Muscle of arm (tissue), 12 donors: Measurements from ENCODE around the gene TTC22. TPM values are rescaled to one million over a fixed set of nuclear protein-coding genes. Genes with fewer than 3 reads are reported as not detected.
"Not testable (repeated sequence)": the region's sequence is repeated elsewhere in the genome, so short reads cannot be mapped to it uniquely, and the experiment has no call there.

Experiments used
- DNase-seq: peaks from one replicate; pipeline ENCODE4 v3.0.0-alpha.2; 2013
- polyA plus RNA-seq, 12 donors: library from polyadenylated mRNA; unstranded; fragments of 120-200 nt; gene quantifications; one replicate each; pipeline ENCODE4 v1.2.1, GENCODE V29; 2013; ENCODE audit not compliant: insufficient read length in 12 of 12

TTC22 gene
- polyA plus RNA-seq, 12 donors = 0.08 to 5.8 (median 0.14) TPM; not detected in 3

DNA sequence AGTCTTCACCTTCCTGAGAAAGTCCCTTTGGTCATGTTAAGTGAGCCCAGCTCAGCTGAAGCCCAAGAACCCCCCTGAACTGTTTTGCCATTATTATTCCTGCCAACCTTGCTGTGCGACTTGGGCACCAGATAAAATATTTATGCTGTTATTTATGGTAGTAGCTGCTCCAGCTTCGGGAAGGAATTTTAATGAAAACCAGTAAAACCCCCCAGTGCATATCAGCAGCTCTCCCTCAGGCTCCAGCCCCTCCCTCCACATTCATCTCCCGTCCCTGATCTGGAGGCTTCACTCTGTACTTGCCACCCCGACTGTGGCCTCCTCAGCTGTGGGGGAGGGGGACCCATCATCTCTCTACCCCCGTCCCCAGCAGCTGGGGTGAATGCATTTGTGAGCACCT is 12.7 kb downstream of the TTC22 start:
- DNase-seq = no peak

DNA sequence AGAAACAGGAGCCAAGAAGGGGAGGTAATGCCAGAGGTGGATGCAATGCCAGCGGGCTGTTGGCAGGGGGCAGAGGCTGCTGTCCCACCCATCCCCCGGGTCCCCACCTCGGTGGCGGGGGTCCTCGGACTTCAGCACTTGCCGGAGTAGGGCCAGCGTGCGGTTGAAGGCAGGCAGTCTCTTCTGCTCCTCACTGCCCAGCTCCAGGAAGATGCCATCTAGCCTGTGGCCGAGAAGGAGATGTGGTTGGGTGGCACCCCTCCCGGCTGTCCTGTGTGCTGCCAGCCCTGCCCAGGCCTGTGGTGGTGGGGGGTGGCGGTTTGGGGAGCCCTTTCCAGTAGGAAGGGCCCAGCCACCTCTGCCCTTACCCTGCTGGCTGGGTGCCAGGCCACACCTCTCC is 13.5 kb downstream of the TTC22 start:
- DNase-seq = no peak

DNA sequence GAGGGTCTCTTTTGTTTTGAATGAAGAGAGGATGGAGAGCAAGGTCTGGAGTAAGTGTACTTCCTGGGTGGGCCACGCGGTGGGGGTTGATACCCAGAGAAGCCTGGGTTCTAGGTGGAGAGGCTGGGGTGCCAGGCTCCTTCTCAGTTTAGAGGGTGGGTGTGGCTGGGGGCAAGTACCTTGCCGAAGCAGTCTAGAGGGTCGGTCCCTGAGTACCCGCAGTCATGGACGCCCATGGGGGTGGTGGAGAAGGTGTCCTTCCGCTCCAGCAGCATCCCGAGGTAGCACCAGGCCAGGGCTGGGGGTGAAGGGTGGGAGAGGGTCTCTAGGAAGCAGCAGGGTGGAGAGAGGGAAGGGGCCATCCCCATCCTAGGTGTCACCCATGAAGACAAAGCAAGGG is 14.3 kb downstream of the TTC22 start:
- DNase-seq = no peak

DNA sequence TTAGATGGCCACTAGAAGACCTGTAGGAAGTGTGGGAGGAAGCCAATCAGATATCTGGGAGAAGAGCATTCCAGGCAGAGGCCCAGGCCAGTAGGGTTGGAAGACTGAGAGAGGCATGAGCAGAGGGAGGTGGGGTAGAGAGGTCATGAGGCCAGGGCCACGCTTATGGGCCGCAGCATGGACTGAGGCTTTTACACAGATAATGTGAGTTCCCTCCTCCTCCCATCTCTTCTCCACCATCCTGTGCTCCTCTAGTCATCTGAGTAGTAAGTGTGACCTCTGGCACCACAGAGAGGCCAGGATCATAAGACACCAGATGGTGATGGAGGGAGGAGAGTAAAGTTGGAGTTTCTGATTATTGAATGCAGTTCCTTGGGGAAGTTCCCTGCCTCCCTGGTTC is 17.1 kb downstream of the TTC22 start:
- DNase-seq = no peak

DNA sequence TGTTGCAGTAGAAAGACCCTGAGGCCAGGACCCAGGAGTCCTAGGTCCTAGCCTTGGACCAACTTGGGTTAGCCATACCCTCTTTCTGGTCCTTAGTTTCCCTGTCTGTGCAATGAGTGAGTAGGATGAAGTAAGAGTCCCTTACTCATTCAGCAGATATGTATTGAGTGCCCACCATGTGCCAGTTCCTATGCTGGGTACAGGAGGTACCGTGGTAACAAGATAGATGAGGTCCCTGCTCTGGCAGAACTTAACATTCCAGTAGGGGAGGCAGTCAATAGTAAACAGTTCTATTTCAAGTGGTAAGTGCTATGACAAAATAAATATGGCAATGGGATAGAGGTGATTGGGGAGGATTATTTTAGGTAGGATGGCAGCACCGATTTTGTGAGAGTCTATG is 18.5 kb downstream of the TTC22 start:
- no peak for DNase-seq

DNA sequence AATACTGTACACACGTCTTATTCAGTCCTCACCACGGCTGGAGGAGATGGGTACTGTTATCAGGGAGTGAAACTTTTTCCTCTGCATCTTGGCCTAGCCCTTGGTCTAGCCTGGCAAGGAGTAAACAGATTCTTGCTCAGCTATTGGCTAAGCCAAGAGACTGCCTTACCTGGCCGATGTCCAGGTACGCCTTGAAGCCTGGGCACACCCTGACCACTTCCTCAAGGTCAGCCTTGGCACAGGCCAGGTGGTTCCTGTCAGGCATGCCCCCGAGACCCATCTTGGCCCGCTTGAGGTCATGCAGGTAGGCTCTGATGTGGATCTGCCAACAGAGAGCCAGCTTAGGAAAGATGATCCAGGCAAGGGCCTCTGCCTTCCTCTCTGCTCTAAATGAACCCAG is 19.0 kb downstream of the TTC22 start:
- no peak for DNase-seq

DNA sequence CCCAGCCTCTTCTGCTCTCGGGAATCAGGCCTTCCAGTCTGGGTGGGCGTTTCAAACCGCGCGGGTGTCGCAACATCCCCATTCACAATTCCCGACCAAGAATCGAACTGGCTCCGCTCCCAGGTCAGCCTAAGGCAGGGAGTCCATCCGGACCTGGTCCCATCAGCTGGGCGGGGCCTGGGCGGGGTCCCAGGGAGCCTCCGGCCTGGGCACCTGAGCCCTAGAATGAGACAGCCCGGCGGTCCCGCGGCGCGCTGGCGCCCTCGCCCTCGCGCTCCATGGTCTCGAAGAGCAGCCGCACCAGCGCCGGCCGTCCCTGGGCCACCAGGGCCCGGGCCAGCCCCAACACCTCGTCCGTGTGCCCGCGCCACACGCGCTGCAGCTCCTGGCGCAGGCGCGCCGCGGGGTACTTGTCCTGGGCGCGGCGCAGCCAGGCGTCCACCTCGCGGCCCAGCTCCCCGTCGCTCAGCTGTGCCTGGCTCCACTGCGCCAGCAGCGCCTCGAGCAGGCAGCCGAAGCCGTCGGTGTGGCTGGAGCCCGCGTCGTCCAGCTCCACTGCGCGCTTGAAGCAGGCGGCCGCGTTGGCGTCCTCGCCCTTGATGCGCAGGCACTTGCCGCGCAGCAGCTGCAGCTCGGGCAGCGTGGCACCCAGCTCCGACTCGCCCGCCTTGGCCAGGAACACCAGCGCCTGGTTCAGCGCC is 19.9 kb downstream of the TTC22 start:
- no peak for DNase-seq

DNA sequence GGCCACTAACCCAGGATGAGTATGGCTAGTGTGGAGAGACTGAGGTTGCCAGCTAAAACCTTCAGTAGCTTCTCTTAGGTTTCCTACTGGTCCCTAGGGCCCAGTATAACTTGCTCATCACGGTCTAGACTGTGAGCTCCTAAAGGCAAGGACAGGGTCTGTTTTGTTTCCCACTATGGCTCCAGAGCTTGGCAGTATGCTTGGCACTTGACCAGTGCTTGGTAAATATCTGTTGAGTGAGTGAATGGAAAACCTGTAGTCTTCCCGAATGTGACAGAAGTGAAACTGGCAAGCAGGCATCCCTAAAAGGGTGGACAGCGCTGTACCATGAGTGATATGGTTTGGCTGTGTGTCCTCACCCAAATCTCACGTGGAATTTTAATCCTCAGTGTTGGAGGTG is 23.7 kb downstream of the TTC22 start:
- no peak for DNase-seq

DNA sequence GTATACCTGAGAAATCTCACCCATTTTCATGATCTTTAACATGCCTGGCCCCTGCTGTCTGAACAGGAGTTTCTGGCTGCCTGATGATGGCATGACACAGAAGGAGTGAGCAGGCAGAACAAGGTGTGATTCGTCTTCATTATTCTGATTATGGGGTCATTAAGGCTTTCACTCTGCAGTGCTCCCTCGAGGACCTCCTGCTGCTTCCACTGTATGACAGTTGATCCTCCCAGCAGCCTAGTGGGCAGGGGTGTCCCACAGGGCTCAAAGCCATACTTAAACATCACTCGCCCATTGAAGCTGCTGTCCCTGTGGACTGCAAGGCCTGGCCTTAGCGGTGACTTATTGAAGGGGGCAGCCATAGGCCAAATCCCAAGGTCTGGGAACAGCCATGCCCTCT is 24.1 kb downstream of the TTC22 start:
- DNase-seq = no peak

DNA sequence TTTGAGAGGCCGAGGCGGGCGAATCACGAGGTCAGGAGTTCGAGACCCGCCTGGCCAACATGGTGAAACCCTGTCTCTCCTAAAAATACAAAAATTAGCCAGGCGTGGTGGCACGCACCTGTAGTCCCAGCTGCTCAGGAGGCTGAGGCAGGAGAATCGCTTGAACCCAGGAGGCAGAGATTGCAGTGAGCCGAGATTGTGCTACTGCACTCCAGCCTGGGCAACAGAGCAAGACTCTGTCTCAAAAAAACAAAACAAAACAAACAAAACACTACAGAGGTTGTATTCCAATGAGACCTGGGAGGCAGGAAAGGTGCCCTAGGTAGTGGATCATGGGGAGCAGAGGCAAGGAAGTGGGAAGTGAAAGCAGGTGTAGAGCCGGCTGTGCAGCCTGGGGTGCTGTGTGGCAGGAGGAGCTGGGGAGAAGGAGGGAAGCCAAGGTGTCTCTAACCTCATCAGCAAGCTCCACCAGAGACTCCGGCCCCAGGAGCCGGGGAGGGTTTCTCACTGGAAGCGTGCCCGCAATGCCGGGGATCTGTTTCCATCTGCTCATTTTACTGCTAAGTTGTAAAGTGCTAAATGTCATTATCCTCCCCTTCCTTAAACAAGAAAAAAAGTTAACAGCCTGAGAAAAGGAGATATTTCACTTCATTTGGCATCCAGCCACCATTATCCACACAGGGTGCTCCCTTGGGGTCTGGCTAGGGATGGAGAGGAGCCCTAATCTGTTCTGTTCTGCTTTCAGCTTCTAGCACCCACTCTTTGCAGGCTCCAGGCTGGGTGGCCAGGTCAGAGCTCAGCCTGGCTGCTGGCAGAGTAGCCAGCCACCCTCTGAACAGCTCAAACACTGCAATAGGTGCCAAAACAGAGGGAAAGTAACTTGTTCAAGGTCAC is 25.0 kb downstream of the TTC22 start:
- not testable (repeated sequence) for DNase-seq

DNA sequence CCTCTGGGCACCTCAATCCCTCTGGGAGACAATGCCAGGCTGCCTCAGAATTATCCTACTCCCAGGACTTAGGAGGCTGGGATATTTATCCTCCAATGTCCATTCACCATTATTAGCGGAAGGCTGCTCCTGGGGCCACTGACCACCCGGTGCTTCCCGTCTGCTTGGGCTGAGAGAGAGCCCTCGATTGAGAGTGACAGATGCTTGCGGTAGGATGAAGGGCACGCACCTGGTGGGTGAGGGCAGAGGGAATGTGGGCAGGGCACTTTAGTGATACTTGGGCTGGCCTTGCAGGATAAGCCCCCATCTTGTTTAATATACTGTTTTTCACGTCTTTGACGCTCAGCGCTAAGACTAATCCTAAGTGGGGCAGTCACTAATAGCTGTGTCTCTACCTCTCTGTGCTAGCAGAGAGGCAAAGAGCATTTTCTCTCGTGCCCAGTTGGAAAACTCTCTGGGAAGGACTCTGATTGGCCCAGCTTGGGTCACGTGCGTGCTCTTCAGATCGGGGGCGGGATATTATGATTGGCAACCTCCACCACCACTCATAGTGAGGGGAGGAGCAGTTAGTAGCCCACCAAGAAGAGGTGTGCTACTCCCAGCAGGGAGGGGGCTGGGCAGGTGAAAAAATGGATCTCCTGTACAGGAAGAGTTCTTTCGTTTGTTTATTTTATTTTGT is 26.2 kb downstream of the TTC22 start:
- no peak for DNase-seq

DNA sequence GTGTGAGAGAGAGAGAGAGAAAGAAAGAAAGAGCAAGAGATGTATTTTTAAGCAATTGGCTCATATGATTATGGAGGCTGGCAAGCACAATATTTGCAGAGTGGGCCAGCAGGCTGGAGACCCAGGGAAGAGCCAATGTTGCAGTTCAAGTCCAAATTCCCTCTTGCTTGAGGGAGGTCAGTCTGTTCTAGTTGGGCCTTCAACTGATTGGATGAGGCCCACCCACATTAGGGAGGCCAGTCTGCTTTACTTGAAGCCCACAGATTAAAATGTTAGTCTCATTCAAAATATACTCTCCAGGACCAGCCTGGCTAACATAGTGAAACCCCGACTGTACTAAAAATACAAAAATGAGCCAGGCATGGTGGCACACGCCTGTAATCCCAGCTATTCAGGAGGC is 28.2 kb downstream of the TTC22 start:
- no peak for DNase-seq

DNA sequence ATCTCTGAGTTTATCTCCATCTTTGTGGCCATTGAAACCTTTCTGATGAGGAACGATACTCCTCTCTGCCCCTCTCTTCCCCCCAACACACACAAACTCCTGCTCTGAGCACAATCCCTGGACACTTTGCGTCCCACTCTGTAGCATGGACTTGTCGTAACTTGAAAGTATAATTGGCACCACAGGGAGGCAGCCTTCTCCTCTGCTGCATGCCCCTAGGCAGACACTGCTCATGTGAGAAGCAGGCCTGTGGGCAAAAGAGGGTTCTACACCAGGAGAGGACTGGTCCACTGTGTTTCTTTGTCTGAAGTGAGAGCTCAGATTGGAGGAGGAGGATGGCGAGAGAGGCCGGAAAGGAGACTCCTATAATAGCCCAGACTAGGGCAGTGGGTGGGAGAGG is 33.0 kb downstream of the TTC22 start:
- DNase-seq = no peak

DNA sequence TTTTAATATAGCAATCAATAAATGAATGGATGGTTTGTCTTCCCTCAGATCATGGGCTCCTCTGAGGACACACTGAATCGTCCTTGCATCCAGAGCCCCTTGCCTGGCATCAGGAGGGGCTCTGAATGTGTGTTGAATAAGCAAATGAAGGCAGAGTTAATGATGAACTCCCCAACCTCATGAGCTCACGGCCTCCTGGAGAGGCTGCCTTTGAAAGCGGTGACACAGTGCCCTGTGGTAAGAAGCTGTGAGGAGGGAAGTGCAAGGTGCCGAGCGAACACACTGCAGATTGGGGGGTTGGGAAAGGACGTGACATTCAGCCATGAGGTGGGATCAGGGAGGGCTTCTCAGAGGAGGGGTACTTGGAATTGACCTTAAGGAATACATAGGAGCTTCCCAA is 33.6 kb downstream of the TTC22 start:
- no peak for DNase-seq

DNA sequence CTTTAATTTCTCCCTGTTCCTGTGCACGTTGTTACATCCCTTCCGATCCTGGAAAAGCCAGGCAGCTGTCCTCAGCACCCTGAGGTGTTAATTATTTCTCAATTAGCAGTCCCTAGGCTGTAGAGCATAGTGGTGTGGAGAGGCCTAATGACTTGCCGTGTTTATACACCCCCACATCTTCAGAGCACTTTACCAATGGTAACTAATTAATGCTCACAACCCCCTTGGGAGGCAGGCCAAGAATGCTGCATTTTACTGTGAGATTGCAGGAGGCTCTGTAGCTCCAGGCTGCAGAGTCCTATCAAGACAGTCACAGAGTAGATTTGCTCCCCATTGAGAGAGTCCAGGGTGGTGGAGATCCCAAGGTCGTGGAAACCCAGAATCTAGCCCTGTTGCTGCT is 34.4 kb downstream of the TTC22 start:
- no peak for DNase-seq

DNA sequence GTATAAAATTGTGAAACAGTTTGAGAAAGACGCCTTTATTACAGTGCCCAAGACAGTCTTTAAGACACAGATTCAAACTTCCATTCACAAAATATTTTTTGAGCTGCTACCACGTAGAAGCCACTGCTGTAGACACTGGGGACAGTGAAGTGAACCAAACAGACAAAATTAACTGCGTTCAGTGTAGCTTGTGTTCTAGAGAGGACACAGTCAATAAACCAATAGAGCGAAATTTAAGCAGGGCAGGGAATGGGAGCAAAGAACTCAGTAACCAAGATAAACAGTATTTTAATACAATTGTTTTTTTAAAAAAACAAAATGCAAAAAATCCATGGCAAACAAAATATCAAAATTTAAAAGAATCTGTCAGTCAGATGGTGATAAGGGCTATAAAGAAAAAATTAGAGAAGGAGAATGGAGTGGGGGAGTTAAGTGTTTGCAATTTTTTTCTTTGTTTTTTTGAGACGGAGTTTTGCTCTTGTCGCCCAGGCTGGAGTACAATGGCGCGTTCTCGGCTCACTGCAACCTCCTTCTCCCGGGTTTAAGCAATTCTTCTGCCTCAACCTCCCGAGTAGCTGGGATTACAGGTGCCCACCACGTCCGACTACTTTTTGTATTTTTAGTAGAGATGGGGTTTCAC is 36.1 kb downstream of the TTC22 start:
- no peak for DNase-seq

DNA sequence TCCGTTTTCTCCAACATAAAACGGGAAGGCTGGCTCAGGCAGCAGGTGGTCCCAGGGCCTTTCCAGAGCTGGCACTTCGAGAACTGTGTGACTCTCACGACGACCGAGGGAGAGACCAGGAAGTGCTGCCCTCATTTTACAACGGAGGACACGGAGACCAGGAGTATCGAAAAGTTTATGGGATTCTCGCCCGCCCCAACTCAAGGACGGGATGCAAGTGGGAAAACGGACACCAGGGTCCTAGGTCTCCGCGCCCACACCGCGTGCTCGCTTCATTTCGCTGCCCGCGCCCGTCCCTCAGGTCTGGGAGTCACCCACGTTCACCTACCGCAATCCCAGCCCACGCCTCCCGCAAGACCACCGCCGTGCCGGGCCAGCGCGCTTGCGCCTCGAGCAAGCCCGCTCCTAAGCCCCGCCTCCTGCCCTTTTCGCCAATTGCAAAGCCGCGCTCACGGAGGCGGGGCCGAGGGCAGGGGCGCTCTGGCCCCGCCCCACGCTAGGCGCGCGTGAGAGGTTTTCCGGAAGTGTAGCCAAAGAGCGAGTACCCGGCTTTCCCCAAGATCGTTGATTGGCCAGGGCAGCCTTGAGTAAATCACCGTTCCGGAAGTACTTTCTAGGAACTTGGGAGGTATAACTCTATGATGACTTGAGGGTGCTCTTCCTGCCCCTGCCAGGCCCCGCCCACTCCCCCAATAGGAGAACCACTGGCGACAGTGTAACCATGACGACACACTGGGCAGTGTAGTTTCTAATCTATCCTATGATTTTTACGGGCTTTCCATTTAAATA is 36.8 kb downstream of the TTC22 start, which contains the start of gene PARS2:
Gene PARS2 (minus strand): TSS at position 391 of the 789 bp plus-strand sequence. CDS start 5,362 bp downstream, outside the sequence.
- peak; percentile 99 for DNase-seq

DNA sequence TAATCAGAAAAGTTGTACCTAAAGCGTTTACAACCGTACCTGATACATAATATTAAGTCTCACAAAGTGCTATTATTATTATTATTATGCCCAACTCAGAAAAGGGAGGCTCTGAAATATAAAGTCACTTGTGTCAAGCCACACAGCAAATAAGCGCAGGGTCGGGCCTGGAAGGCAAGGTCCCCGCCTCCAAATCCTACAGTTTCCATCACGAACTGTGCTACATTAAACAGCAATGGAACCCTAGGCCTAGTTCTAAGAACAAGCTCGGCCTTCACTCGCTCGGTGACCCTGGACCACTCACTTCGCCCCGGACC is 37.3 kb downstream of the TTC22 start:
- DNase-seq = no peak

DNA sequence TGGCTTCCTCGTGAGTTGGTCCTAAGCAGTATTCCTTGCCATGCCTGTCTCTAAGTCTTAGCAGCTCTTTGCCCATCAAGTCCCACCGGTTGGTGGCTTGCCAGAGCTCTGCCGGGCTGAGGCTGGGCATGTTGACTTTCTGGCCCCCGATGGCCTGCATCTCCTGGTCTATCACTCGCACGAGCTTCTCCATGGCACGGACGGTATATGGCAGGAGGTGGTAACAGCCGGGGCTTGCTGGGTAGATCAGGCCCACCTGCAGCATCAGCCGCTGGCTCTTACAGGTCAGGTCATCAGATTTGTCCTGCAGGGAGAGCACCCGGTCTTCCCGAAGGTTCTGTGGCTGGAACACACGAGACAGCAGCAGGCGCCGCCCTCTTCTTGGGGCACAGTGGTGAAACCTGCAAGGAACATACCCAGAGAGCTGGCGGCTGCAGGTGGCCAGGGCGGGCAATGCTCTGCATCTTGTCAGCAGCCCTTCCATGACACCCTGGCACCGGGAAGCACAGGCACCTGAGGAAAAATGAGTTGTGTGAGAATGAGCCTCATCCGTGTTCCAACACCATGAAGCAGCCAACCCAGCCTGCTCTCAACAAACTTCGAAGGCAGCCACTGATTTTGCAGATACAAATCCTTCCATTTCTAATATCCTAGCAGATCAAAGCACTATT is 42.3 kb downstream of the TTC22 start:
- DNase-seq = no peak

DNA sequence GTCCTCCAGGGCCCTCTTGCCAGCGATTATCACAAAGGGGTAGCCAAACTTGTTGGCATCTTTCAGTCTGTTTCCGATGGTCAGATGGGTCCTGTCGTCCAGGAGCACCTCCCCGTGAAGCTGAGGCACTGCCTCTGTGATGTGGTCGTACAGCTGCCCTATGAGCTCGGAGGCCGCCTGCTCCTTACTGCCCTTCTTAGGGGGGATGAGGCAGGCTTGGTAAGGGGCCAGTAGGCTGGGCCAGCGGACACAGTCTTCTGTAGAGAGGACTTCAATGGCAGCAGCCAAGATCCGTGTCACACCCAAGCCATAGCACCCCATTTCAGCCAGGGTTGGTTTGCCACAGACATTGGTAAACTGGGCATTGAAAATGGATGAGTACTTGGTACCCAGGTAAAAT is 43.3 kb downstream of the TTC22 start:
- no peak for DNase-seq
